ENCODE measurements around the gene KCNT1.

DNA sequence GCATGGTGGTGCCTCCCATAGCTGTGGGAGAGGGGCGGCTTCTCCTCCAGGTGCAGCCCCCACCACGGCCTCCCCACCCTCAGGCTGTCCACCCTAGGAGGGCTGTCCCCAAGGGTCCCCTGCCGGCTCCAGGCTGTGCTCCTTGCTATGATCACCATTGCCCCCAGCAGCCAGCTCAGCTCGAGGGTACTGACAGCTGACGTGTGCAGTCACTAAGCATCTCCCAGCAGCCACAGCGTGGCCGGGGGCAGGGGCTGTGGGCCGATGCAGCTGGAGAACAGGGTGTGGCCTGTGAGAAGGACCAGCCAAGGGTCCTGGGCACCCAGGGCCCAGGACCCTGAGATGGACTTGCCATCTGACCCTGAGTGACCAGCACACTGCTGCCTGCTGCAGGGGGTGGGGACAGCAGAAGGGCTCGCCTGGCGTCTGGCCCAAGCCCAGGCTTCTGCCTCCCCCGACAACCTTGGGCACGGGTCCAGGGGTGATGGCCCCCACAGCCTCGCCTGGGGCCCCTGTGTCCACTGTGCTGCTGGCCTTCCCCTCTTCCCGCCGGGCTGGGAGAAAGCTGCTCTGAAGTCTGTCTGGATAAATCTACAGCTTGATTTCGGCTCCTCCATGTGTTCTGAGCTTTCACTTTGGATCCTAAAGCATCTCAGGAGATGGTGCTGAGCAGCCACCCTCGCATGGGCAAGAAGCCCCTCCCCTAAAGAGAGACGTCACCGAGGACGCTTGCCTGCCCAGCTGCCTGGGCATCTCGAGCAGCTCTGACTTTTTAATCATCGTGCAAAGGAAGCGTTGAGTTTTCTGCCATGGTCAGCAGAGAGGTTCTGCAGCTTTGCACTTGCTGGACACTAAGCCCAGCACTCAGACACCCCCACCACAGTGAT is 5.5 kb downstream of the KCNT1 start:
- TF ChIP-seq EZH2phosphoT487 (IDR thresholded peaks at IDR 0.05; ENCODE audit: low read depth): no peak
- TF ChIP-seq, protein P1, sequence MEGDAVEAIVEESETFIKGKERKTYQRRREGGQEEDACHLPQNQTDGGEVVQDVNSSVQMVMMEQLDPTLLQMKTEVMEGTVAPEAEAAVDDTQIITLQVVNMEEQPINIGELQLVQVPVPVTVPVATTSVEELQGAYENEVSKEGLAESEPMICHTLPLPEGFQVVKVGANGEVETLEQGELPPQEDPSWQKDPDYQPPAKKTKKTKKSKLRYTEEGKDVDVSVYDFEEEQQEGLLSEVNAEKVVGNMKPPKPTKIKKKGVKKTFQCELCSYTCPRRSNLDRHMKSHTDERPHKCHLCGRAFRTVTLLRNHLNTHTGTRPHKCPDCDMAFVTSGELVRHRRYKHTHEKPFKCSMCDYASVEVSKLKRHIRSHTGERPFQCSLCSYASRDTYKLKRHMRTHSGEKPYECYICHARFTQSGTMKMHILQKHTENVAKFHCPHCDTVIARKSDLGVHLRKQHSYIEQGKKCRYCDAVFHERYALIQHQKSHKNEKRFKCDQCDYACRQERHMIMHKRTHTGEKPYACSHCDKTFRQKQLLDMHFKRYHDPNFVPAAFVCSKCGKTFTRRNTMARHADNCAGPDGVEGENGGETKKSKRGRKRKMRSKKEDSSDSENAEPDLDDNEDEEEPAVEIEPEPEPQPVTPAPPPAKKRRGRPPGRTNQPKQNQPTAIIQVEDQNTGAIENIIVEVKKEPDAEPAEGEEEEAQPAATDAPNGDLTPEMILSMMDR (IDR thresholded peaks at IDR 0.05; ENCODE audit: low read depth, low read length): no peak

Data from OCI-LY3 (cell line).